WI38 (cell line): ENCODE data around the gene MED13L.
A peak's percentile ranks its signal among the peaks of the same experiment; 100 is the strongest.

Source experiments
- H3K4me3 ChIP-seq: 2 replicates; pipeline ENCODE4 v1.5.1; 2011; ENCODE audit warnings: low read depth, mild to moderate bottlenecking, control low read depth, low read length
- CTCF ChIP-seq: IDR thresholded peaks from 2 replicates; pipeline ENCODE4 v1.5.1; 2012; ENCODE audit warnings: low read depth, mild to moderate bottlenecking, control low read depth, low read length

MED13L gene

GRCh38 chr12:116068371-116068770 lies 209.1 kb downstream of the MED13L start:
- no peak overlapping the region for H3K4me3 ChIP-seq
- no peak for TF ChIP-seq CTCF

- no peak for TF ChIP-seq CTCF
- H3K4me3 ChIP-seq, result no peak overlapping the region
These were observed 209.6 kb downstream of the MED13L start for GRCh38 chr12:116067892-116068291.

GRCh38 chr12:116066381-116067230 lies 210.9 kb downstream of the MED13L start:
- peak; percentile 67 for TF ChIP-seq CTCF
- H3K4me3 ChIP-seq, result no peak overlapping the region

GRCh38 chr12:116065606-116066005 lies 211.9 kb downstream of the MED13L start:
- no peak for TF ChIP-seq CTCF
- H3K4me3 ChIP-seq, result no peak overlapping the region

- no peak for TF ChIP-seq CTCF
- H3K4me3 ChIP-seq, result no peak overlapping the region
These were observed 213.0 kb downstream of the MED13L start for GRCh38 chr12:116064493-116064892.

GRCh38 chr12:116062698-116063097 lies 214.8 kb downstream of the MED13L start:
- no peak for TF ChIP-seq CTCF
- H3K4me3 ChIP-seq, result no peak overlapping the region

- no peak for TF ChIP-seq CTCF
These were observed 216.7 kb downstream of the MED13L start for GRCh38 chr12:116060764-116061163.

More at GRCh38 chr12:116060764-116061163, 216.7 kb downstream of the MED13L start:
- no peak overlapping the region for H3K4me3 ChIP-seq
